ENCODE data around the gene HOXA2.

The HOXA2 gene

GRCh38 chr7:27111751-27112277 is 9.3 kb upstream of the HOXA2 start:
- no peak for DNase-seq (ENCODE audit: low spot score)

GRCh38 chr7:27111042-27111750 is 8.7 kb upstream of the HOXA2 start:
- DNase-seq (ENCODE audit: low spot score): no peak

- no peak for DNase-seq (ENCODE audit: low spot score)
Measured at GRCh38 chr7:27110186-27111031, 7.9 kb upstream of the HOXA2 start.

- DNase-seq (ENCODE audit: low spot score): no peak
Measured at GRCh38 chr7:27109466-27110185, 7.1 kb upstream of the HOXA2 start.

- DNase-seq (ENCODE audit: low spot score): no peak
Measured at GRCh38 chr7:27108390-27109127, 6.1 kb upstream of the HOXA2 start.

GRCh38 chr7:27107391-27108381 is 5.2 kb upstream of the HOXA2 start:
- DNase-seq (ENCODE audit: low spot score): no peak

GRCh38 chr7:27106901-27107240 is 4.4 kb upstream of the HOXA2 start:
- DNase-seq (ENCODE audit: low spot score): no peak

GRCh38 chr7:27106181-27106900 is 3.9 kb upstream of the HOXA2 start:
- no peak for DNase-seq (ENCODE audit: low spot score)

- DNase-seq (ENCODE audit: low spot score): no peak
Measured at GRCh38 chr7:27105301-27106031, 3.0 kb upstream of the HOXA2 start.

- no peak for DNase-seq (ENCODE audit: low spot score)
Measured at GRCh38 chr7:27104341-27105058, 2.0 kb upstream of the HOXA2 start.

GRCh38 chr7:27103489-27104226 is 1.2 kb upstream of the HOXA2 start:
- no peak for DNase-seq (ENCODE audit: low spot score)

GRCh38 chr7:27101957-27102580 is 414 bp downstream of the HOXA2 start:
- DNase-seq (ENCODE audit: low spot score): no peak

- DNase-seq (ENCODE audit: low spot score): no peak
Measured at GRCh38 chr7:27101171-27101956, 1.1 kb downstream of the HOXA2 start.

- no peak for DNase-seq (ENCODE audit: low spot score)
Measured at GRCh38 chr7:27100694-27101170, 1.8 kb downstream of the HOXA2 start.

- DNase-seq (ENCODE audit: low spot score): no peak
Measured at GRCh38 chr7:27099453-27100370, 2.8 kb downstream of the HOXA2 start.

All from hematopoietic multipotent progenitor cell treated with erythropoietin and hydrocortisone succinate and interleukin-3 and kit ligand, for 15 days (in vitro differentiated cells).